Keratinocyte (primary cell): ENCODE data around the gene TEAD2. TPM values are rescaled to one million over a fixed set of nuclear protein-coding genes. Genes with fewer than 3 reads are reported as not detected.
A peak's percentile ranks its signal among the peaks of the same experiment; 100 is the strongest.

Experiments
- DNase-seq: peaks from one replicate; pipeline ENCODE4 v3.0.0-alpha.2; 2011; ENCODE audit warnings: low read depth, missing footprints, low spot score
- FAIRE-seq: peaks from 2 replicates; lab custom pipeline; 2011; peaks lifted over from hg19 to GRCh38; lab: Jason Lieb, UNC
- H2AFZ ChIP-seq: 2 replicates; pipeline ENCODE4 v1.6.0; 2012; ENCODE audit warnings: low read length, control low read depth, inconsistent platforms; ENCODE audit not compliant: control insufficient read depth
- H3K27ac ChIP-seq: 2 replicates; pipeline ENCODE4 v1.5.1; 2011; ENCODE audit warnings: low read length; ENCODE audit not compliant: control insufficient read depth, insufficient read depth
- H3K27me3 ChIP-seq: 3 replicates; pipeline ENCODE4 v1.6.0; 2011; ENCODE audit warnings: low read length; ENCODE audit not compliant: control insufficient read depth, insufficient read depth; ENCODE audit errors: extremely low read depth
- H3K36me3 ChIP-seq, 2 experiments: 2 replicates in 1 of 2; 3 replicates in 1 of 2; pipeline ENCODE4 v1.5.1; 2011; ENCODE audit warnings: low read length in 2 of 2, mild to moderate bottlenecking in 1 of 2; ENCODE audit not compliant: control insufficient read depth in 2 of 2, insufficient read depth in 2 of 2; ENCODE audit errors: extremely low read depth in 1 of 2
- H3K4me1 ChIP-seq: 3 replicates; pipeline ENCODE4 v1.5.1; 2011; ENCODE audit warnings: low read length; ENCODE audit not compliant: control insufficient read depth, insufficient read depth; ENCODE audit errors: extremely low read depth
- H3K4me2 ChIP-seq: 3 replicates; pipeline ENCODE4 v1.6.0; 2011; ENCODE audit warnings: low read depth, low read length; ENCODE audit not compliant: control insufficient read depth, insufficient read depth; ENCODE audit errors: extremely low read depth
- H3K4me3 ChIP-seq, 3 experiments: fragments of 200-600 bp in 1 of 3; sonication (generic) in 1 of 3; 2 replicates in 2 of 3; 3 replicates in 1 of 3; pipeline ENCODE4 v1.5.1; 2011 to 2016; ENCODE audit warnings: low read length in 3 of 3, mild to moderate bottlenecking in 3 of 3, control low read depth in 2 of 3, inconsistent platforms in 1 of 3, low read depth in 1 of 3, mixed read lengths in 1 of 3, mixed run types in 1 of 3, moderate library complexity in 1 of 3; ENCODE audit not compliant: control insufficient read depth in 2 of 3, insufficient read depth in 2 of 3; ENCODE audit errors: extremely low read depth in 1 of 3
- H3K79me2 ChIP-seq: 2 replicates; pipeline ENCODE4 v1.6.0; 2012; ENCODE audit warnings: low read length; ENCODE audit not compliant: control insufficient read depth, insufficient read depth
- H3K9ac ChIP-seq: 3 replicates; pipeline ENCODE4 v1.6.0; 2011; ENCODE audit warnings: low read length; ENCODE audit not compliant: control insufficient read depth, insufficient read depth; ENCODE audit errors: extremely low read depth
- H3K9me1 ChIP-seq: 3 replicates; pipeline ENCODE4 v1.6.0; 2011; ENCODE audit warnings: low read length; ENCODE audit not compliant: control insufficient read depth, insufficient read depth; ENCODE audit errors: extremely low read depth
- H3K9me3 ChIP-seq: 2 replicates; pipeline ENCODE4 v1.5.1; 2012; ENCODE audit warnings: low read depth, low read length; ENCODE audit not compliant: control insufficient read depth
- H4K20me1 ChIP-seq: 3 replicates; pipeline ENCODE4 v1.6.0; 2011; ENCODE audit warnings: low read length; ENCODE audit not compliant: control insufficient read depth, insufficient read depth; ENCODE audit errors: extremely low read depth
- CTCF ChIP-seq, 3 experiments: IDR thresholded peaks in 1 of 3; conservative IDR thresholded peaks in 1 of 3; optimal IDR thresholded peaks in 1 of 3; 2 replicates in 2 of 3; 3 replicates in 1 of 3; pipeline versions ENCODE3 to v1.5.1; 2011; ENCODE audit warnings: low read length in 3 of 3, mild to moderate bottlenecking in 3 of 3, moderate library complexity in 2 of 3, control low read depth in 1 of 3, inconsistent platforms in 1 of 3; ENCODE audit not compliant: insufficient read depth in 2 of 3; ENCODE audit errors: extremely low read depth in 1 of 3
- EZH2 ChIP-seq: IDR thresholded peaks from one replicate; pipeline ENCODE4 v1.6.1; 2012; ENCODE audit warnings: inconsistent platforms, mild to moderate bottlenecking, low read length, moderate library complexity
- dilution Hi-C: fragments of 300-500 bp; cut with MboI; formaldehyde crosslinking; loops from one replicate; pipeline ENCODE4 v1.7.0; 2020; ENCODE audit warnings: low sequenced_read_pairs; ENCODE audit not compliant: extremely low pct_ligation_motif_present
- polyA plus RNA-seq, 5 experiments: library from polyadenylated mRNA; depleted of rRNA in 3 of 5; stranded (reverse) in 3 of 5; stranded (forward) in 1 of 5; unstranded in 1 of 5; fragments of >200 nt; gene quantifications; 1 replicate in 1 of 5; 2 replicates in 3 of 5; 3 replicates in 1 of 5; pipeline versions ENCODE4 v1.2.1 to v1.2.3, GENCODE V29; 2011 to 2012; ENCODE audit warnings: missing spikeins in 2 of 5, low read depth in 1 of 5, low replicate concordance in 1 of 5

TEAD2 gene
- polyA plus RNA-seq, 1 donor (not counting 4 experiments of a cell fraction or from before 2014, with no cell fraction given) = 6.4 TPM

- Histone ChIP-seq H3K79me2 (no peaks in the 10 kb centered on the region), H3K27ac (no peak overlapping the region), H3K36me3 (peaks cover 0 to 7% of the 10 kb centered on the region in 2 experiments), H3K4me1 (peaks cover 3% of the 10 kb centered on the region), H3K9ac (no peak overlapping the region), H3K4me3 (peak overlapping the region; percentile 33 to 47 (median 38)), H3K9me3 (no peaks in the 10 kb centered on the region), H2AFZ (peak overlapping the region; percentile 77), H3K27me3 (peaks cover 16% of the 10 kb centered on the region), H3K4me2 (peak overlapping the region; percentile 83), H4K20me1 (no peaks in the 10 kb centered on the region), H3K9me1 (no peaks in the 10 kb centered on the region)
- FAIRE-seq (no peak), DNase-seq (peak; percentile 54)
- dilution Hi-C loops = no loop called here
- TF ChIP-seq CTCF (optimal IDR thresholded peaks at IDR 0.05 in 1 of 3, IDR thresholded peaks at IDR 0.05 in 1 of 3, conservative IDR thresholded peaks at IDR 0.05 in 1 of 3; ENCODE audit: extremely low read depth in 1 of 3, insufficient read depth in 2 of 3, low read length in 3 of 3) (peak in 1 of 3 experiments; percentile 3), EZH2 (peak; percentile 54)
These were observed 23.4 kb downstream of the TEAD2 start for GRCh38 chr19:49338691-49339300.

- Histone ChIP-seq H3K4me3 (peak overlapping the region in 1 of 3 experiments; percentile 38), H3K9ac (no peak overlapping the region), H3K9me1 (no peaks in the 10 kb centered on the region), H3K27ac (no peak overlapping the region), H3K4me2 (peak overlapping the region; percentile 64), H2AFZ (no peak overlapping the region), H3K27me3 (peaks cover 16% of the 10 kb centered on the region), H3K36me3 (peaks cover 0 to 7% of the 10 kb centered on the region in 2 experiments), H3K9me3 (no peaks in the 10 kb centered on the region), H3K4me1 (peaks cover 3% of the 10 kb centered on the region), H4K20me1 (no peaks in the 10 kb centered on the region), H3K79me2 (no peaks in the 10 kb centered on the region)
- FAIRE-seq (no peak), DNase-seq (no peak)
- dilution Hi-C loops = no loop called here
- no peak for TF ChIP-seq EZH2
- no peak for TF ChIP-seq CTCF (optimal IDR thresholded peaks at IDR 0.05 in 1 of 3, IDR thresholded peaks at IDR 0.05 in 1 of 3, conservative IDR thresholded peaks at IDR 0.05 in 1 of 3; ENCODE audit: extremely low read depth in 1 of 3, insufficient read depth in 2 of 3, low read length in 3 of 3)
These were observed 24.1 kb downstream of the TEAD2 start for GRCh38 chr19:49338023-49338677.
